Panc1 (cell line): ENCODE data around the gene TP53BP1.

Source experiments
- POLR2AphosphoS5 ChIP-seq: IDR thresholded peaks from 2 replicates; pipeline ENCODE4 v1.6.1; 2012; ENCODE audit warnings: mild to moderate bottlenecking, low read depth, low read length, moderate library complexity
- TCF7L2 ChIP-seq: IDR thresholded peaks from 2 replicates; pipeline ENCODE4 v1.6.1; 2011; ENCODE audit warnings: mild to moderate bottlenecking, low read depth, low read length, inconsistent platforms
- TF ChIP-seq, protein P1 (sequence below): fragments of 450-650 bp; IDR thresholded peaks from 2 replicates; pipeline ENCODE4 v1.5.1; 2017; ENCODE audit warnings: mild to moderate bottlenecking
- TF ChIP-seq, protein P2 (sequence below), 2 experiments: IDR thresholded peaks; 2 replicates each; pipeline ENCODE4 v1.6.1; 2011 to 2012; ENCODE audit warnings: low read depth in 2 of 2, control low read depth in 1 of 2, low read length in 1 of 2, mild to moderate bottlenecking in 1 of 2, moderate library complexity in 1 of 2; ENCODE audit not compliant: insufficient read depth in 1 of 2

- TF ChIP-seq, protein P1, sequence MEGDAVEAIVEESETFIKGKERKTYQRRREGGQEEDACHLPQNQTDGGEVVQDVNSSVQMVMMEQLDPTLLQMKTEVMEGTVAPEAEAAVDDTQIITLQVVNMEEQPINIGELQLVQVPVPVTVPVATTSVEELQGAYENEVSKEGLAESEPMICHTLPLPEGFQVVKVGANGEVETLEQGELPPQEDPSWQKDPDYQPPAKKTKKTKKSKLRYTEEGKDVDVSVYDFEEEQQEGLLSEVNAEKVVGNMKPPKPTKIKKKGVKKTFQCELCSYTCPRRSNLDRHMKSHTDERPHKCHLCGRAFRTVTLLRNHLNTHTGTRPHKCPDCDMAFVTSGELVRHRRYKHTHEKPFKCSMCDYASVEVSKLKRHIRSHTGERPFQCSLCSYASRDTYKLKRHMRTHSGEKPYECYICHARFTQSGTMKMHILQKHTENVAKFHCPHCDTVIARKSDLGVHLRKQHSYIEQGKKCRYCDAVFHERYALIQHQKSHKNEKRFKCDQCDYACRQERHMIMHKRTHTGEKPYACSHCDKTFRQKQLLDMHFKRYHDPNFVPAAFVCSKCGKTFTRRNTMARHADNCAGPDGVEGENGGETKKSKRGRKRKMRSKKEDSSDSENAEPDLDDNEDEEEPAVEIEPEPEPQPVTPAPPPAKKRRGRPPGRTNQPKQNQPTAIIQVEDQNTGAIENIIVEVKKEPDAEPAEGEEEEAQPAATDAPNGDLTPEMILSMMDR: no peak
- TF ChIP-seq, protein P2, sequence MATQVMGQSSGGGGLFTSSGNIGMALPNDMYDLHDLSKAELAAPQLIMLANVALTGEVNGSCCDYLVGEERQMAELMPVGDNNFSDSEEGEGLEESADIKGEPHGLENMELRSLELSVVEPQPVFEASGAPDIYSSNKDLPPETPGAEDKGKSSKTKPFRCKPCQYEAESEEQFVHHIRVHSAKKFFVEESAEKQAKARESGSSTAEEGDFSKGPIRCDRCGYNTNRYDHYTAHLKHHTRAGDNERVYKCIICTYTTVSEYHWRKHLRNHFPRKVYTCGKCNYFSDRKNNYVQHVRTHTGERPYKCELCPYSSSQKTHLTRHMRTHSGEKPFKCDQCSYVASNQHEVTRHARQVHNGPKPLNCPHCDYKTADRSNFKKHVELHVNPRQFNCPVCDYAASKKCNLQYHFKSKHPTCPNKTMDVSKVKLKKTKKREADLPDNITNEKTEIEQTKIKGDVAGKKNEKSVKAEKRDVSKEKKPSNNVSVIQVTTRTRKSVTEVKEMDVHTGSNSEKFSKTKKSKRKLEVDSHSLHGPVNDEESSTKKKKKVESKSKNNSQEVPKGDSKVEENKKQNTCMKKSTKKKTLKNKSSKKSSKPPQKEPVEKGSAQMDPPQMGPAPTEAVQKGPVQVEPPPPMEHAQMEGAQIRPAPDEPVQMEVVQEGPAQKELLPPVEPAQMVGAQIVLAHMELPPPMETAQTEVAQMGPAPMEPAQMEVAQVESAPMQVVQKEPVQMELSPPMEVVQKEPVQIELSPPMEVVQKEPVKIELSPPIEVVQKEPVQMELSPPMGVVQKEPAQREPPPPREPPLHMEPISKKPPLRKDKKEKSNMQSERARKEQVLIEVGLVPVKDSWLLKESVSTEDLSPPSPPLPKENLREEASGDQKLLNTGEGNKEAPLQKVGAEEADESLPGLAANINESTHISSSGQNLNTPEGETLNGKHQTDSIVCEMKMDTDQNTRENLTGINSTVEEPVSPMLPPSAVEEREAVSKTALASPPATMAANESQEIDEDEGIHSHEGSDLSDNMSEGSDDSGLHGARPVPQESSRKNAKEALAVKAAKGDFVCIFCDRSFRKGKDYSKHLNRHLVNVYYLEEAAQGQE (IDR thresholded peaks at IDR 0.05; ENCODE audit: insufficient read depth in 1 of 2, low read depth in 2 of 2, low read length in 1 of 2): no peak
- TF ChIP-seq POLR2AphosphoS5 (no peak), TCF7L2 (no peak)
Observed at GRCh38 chr15:43406808-43407207, 86.1 kb downstream of the TP53BP1 start.
